Activated B cell treated with CpG ODN at 0.5 μM for 24 hours (primary cell): ENCODE results near the gene INPPL1. TPM values are rescaled to one million over a fixed set of nuclear protein-coding genes. Genes with fewer than 3 reads are reported as not detected.

ENCODE experiments used
- ATAC-seq: fragments of 200-7000 bp; cut with Tn5 transposase; one replicate; pipeline ENCODE4 v1.10.0; 2021; ENCODE audit warnings: low read depth, mild to moderate bottlenecking, moderate library complexity
- CTCF ChIA-PET: fragments of 350-600 bp; sonication (Branson Sonifier 250); formaldehyde crosslinking; loops from one replicate; lab custom pipeline; 2021; ENCODE audit warnings: antibody characterized with exemption; lab: Charles Lee
- POLR2A ChIA-PET: fragments of 350-600 bp; sonication (Branson Sonifier 250); formaldehyde crosslinking; loops from one replicate; lab custom pipeline; 2021; ENCODE audit warnings: antibody characterized with exemption; lab: Charles Lee
- DNase-seq: peaks from one replicate; pipeline ENCODE4 v3.0.0; 2022
- H3K27ac Mint-ChIP-seq: one replicate; pipeline ENCODE4 v1.8.0; 2020; ENCODE audit warnings: mixed read lengths
- H3K27me3 Mint-ChIP-seq: one replicate; pipeline ENCODE4 v1.8.0; 2021; ENCODE audit warnings: mixed read lengths
- H3K36me3 Mint-ChIP-seq: one replicate; pipeline ENCODE4 v1.8.0; 2021; ENCODE audit warnings: low read depth, mixed read lengths
- H3K4me1 Mint-ChIP-seq: one replicate; pipeline ENCODE4 v1.8.0; 2021; ENCODE audit warnings: mixed read lengths
- H3K4me3 Mint-ChIP-seq: one replicate; pipeline ENCODE4 v1.8.0; 2020; ENCODE audit warnings: mild to moderate bottlenecking, mixed read lengths
- H3K9me3 Mint-ChIP-seq: one replicate; pipeline ENCODE4 v1.8.0; 2020; ENCODE audit warnings: mixed read lengths
- CTCF ChIP-seq: fragments of 200-600 bp; IDR thresholded peaks from one replicate; pipeline ENCODE4 v1.8.0; 2022; ENCODE audit warnings: antibody characterized with exemption, mild to moderate bottlenecking
- intact Hi-C: fragments of 100-400 bp; cut with micrococcal nuclease; formaldehyde crosslinking; loops from one replicate; pipeline ENCODE4 v1.15.1; 2024
- total RNA-seq: library from RNA; stranded (reverse); gene quantifications from 2 replicates; pipeline ENCODE4 v1.2.3, GENCODE V29; 2022

INPPL1 gene
- total RNA-seq, 1 donor from 2014 or later = 129 TPM

DNA sequence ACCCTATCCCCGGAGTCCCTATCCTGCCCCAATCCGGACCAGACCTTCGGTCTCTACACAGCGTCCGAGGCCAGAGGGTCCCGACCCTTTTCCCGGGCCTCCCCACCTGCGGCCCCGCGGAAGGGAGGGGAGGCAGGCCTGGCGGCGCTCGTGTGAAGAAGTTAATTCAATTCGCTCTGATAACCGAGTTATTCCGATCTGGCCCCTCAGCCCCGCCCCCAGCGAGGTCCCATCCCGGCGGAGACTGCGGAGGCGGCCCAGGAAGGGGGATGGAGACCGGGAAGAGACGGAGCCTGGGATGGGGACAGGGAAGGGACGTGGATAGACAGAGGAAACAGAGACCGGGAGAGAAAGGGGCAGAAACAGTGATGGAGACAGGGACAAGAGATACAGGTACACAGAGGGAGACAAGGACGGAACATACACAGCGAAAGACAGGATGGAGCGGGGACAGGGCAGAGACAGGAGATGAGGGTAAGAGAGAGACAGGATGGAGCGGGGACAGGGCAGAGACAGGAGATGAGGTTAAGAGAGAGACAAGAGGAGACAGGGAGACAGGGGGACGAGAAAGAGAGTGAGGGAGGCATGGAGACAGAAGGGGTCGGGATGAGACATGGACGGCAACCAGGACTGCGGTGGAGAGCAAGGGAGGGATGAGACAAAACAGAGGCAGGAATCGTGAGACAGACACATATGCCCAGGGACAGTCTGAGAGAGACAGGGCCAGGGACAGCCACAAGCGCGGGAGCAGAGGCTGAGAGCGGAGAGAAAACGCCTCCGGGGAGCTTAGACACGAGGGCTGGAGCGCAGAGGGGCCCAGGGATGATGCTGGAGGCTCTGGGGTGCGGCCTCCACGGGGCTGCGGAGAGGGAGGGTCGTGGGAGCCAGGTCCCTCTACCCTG lies 20.0 kb downstream of the INPPL1 start:
- Mint-ChIP-seq H3K9me3 (no peaks in the 10 kb centered on the region), H3K4me1 (peaks cover 26% of the 10 kb centered on the region), H3K27me3 (peaks cover 41% of the 10 kb centered on the region), H3K27ac (no peak overlapping the region), H3K4me3 (peak overlapping the region; percentile 5), H3K36me3 (no peaks in the 10 kb centered on the region)
- ATAC-seq = no peak
- intact Hi-C loops = loop anchor here (5.0 kb wide), 1 partner anchor 168 kb away; no protein-coding TSS in a partner anchor
- CTCF ChIA-PET = interaction anchor here (1.0 kb wide), 1 partner anchor 169 kb away, joined by 3 read pairs; no protein-coding TSS in a partner anchor
- DNase-seq = no peak
- POLR2A ChIA-PET = no interaction called here
- no peak for TF ChIP-seq CTCF

DNA sequence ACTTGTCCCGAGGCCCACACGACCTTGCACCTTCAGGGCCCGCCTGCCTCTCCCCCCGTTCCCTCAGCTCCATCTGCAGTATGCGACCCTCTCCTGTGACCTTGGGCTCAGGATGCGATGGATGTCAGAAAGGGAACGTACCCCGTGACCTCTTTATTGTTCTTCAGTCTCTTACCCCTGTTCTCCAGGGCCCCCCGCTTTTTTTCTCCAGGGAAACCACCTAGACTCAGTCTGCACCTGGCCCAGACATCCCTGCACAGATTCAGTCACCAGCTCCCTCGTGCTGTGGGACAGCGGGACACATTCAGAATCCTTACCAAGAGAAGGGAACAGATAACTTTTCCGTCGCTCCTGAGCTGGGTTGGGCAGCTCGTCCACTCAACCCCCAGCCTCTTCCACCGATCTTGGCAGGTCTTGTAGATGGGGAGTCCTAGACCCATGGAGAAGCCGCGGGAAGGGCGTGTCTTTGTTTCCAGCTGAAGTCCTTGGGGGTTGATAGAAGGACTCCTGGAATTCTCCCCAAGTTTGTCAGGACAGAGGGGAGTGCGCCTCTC lies 20.8 kb downstream of the INPPL1 start:
- Mint-ChIP-seq H3K4me1 (peaks cover 24% of the 10 kb centered on the region), H3K4me3 (no peak overlapping the region), H3K9me3 (no peaks in the 10 kb centered on the region), H3K36me3 (no peaks in the 10 kb centered on the region), H3K27me3 (peaks cover 43% of the 10 kb centered on the region), H3K27ac (no peak overlapping the region)
- ATAC-seq = no peak
- CTCF ChIA-PET = interaction anchor here (1.0 to 1.4 kb wide), 2 partner anchors 8 to 168 kb away, joined by 3 read pairs; no protein-coding TSS in a partner anchor
- DNase-seq = no peak
- TF ChIP-seq CTCF = no peak
- intact Hi-C loops = no loop called here
- POLR2A ChIA-PET = no interaction called here

- H3K4me1 Mint-ChIP-seq = peaks cover 10% of the 10 kb centered on the region
- H3K9me3 Mint-ChIP-seq = no peaks in the 10 kb centered on the region
- H3K27ac Mint-ChIP-seq = no peak overlapping the region
- ChIA-PET POLR2A (no interaction called here), CTCF (no interaction called here)
- H3K36me3 Mint-ChIP-seq = no peaks in the 10 kb centered on the region
- intact Hi-C loops = no loop called here
- TF ChIP-seq CTCF = no peak
- no peak for ATAC-seq
- H3K4me3 Mint-ChIP-seq = no peak overlapping the region
- peaks cover 29% of the 10 kb centered on the region for H3K27me3 Mint-ChIP-seq
- DNase-seq = no peak
These were observed 23.0 kb downstream of the INPPL1 start for GRCh38 chr11:72247584-72247983.

DNA sequence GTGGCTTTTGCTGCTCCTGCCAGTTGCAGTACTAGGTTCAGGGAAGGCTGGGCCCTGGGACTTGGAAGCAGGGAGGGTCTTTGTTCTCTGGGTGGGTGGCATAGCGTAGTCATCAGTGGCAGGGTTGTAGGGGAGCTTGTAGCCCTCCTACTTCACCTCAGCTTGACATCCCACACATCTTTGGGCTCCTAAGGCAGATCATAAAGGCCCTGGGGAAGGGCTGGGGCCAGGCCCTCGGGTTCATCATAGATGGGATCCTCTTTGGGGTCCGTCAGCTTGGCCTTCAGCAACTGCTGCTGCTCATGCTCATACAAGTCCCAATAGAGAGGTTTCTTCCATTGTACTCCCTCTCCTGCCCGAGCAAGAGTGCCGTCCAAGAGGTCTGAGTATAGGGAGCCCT lies 25.4 kb downstream of the INPPL1 start:
- H3K27ac Mint-ChIP-seq = no peak overlapping the region
- no peaks in the 10 kb centered on the region for H3K36me3 Mint-ChIP-seq
- ATAC-seq (no peak), DNase-seq (no peak)
- CTCF ChIA-PET = no interaction called here
- H3K4me1 Mint-ChIP-seq = no peaks in the 10 kb centered on the region
- POLR2A ChIA-PET = no interaction called here
- intact Hi-C loops = loop anchor here (1.0 kb wide), 1 partner anchor 17 kb away; no protein-coding TSS in a partner anchor
- H3K4me3 Mint-ChIP-seq = no peak overlapping the region
- no peaks in the 10 kb centered on the region for H3K9me3 Mint-ChIP-seq
- H3K27me3 Mint-ChIP-seq = peaks cover 21% of the 10 kb centered on the region
- no peak for TF ChIP-seq CTCF
